Ascending aorta (tissue), 2 donors: Measurements from ENCODE around the gene C17orf50. TPM values are rescaled to one million over a fixed set of nuclear protein-coding genes. Genes with fewer than 3 reads are reported as not detected.
A peak's percentile ranks its signal among the peaks of the same experiment; 100 is the strongest.

Experiments used
- DNase-seq, 2 donors: peaks; one replicate each; pipeline ENCODE4 v3.0.0-alpha.2; 2019; ENCODE audit warnings: low spot score in 2 of 2
- H3K27ac ChIP-seq, 2 donors: fragments of 200-600 bp; sonication (generic); one replicate each; pipeline ENCODE4 v1.5.1; 2016 to 2017; ENCODE audit warnings: mild to moderate bottlenecking in 1 of 2
- H3K27me3 ChIP-seq: fragments of 200-600 bp; sonication (generic); one replicate; pipeline ENCODE4 v1.5.1; 2017
- H3K36me3 ChIP-seq, 2 donors: fragments of 200-600 bp; sonication (generic); one replicate each; pipeline ENCODE4 v1.5.1; 2016
- H3K4me1 ChIP-seq, 2 donors: fragments of 200-600 bp; sonication (generic); one replicate each; pipeline ENCODE4 v1.5.1; 2016 to 2017; ENCODE audit warnings: mild to moderate bottlenecking in 1 of 2
- H3K4me3 ChIP-seq, 2 donors: fragments of 200-600 bp; sonication (generic); one replicate each; pipeline ENCODE4 v1.5.1; 2016 to 2017; ENCODE audit warnings: mild to moderate bottlenecking in 1 of 2
- H3K9me3 ChIP-seq, 2 donors: fragments of 200-600 bp; sonication (generic); one replicate each; pipeline ENCODE4 v1.5.1; 2016
- CTCF ChIP-seq, 3 experiments: fragments of 200-600 bp in 2 of 3; fragments of 450-650 bp in 1 of 3; sonication (generic) in 2 of 3; IDR thresholded peaks; one replicate each; pipeline ENCODE4 v1.5.1; 2016 to 2019; ENCODE audit warnings: antibody characterized with exemption in 3 of 3, mild to moderate bottlenecking in 1 of 3, moderate library complexity in 1 of 3
- intact Hi-C: fragments of 100-400 bp; cut with DNase I; formaldehyde crosslinking; loops from one replicate; pipeline ENCODE4 v1.15.1; 2023
- total RNA-seq: library from RNA; depleted of rRNA; stranded (reverse); fragments of >200 nt; gene quantifications from one replicate; pipeline ENCODE4 v1.1.0, GENCODE V29; 2016

C17orf50 gene
- total RNA-seq, 1 donor from 2014 or later: not detected

DNA sequence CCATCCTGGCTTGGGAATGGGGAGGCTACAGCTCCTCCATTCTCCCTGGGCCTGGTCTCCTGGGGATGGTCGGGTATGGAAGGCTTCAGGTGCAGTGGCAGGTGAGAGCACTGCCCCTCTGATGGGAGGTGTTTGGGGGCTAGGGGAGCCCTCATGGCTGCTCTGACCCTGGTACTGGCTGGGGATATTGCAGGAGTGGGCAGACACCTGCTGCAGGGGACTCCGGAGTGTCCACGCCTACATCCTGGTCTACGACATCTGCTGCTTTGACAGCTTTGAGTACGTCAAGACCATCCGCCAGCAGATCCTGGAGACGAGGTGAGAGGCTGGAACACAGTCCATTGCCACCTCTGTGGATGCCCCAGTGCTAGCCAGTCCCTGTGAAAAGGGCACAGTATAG lies 20.5 kb upstream of the C17orf50 start:
- no peak for DNase-seq
- peaks cover 18% of the 10 kb centered on the region for H3K27me3 ChIP-seq

DNA sequence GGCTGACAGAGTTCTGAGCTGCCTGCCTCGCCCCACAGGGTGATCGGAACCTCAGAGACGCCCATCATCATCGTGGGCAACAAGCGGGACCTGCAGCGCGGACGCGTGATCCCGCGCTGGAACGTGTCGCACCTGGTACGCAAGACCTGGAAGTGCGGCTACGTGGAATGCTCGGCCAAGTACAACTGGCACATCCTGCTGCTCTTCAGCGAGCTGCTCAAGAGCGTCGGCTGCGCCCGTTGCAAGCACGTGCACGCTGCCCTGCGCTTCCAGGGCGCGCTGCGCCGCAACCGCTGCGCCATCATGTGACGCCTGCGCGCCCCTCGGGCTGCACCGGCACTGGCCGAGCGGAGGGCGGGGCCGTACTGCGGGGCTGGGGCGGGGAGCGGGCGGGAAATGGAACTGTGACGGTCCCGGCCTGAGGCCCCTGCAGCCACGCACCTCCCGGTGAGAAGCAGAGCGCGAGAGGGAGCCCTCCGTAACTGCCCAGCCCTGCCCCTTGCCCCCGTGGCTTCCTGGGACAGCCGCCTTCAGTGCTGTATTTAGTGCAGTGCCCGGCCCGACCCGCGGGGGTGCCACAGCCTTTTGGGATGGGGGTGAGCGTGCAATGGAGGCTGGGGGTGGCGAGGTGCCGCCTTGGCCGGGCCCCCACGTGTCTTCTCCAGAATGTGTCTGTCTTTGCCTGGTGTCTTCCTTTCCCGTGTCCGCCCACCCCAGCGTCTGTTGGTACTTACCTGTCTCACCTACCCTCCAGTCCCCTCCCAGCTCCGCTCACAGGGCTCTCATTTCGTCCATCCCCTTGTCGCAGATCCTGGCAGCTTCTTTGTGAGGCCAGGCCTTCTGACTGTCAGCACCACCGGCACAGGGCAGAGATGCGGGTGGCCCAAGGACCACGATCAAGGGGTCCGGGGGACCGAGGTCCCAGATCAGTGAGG lies 19.4 kb upstream of the C17orf50 start:
- Histone ChIP-seq H3K4me1 (peaks cover 2 to 4% of the 10 kb centered on the region in 2 donors), H3K4me3 (peak overlapping the region; percentile 12 to 52), H3K36me3 (no peaks in the 10 kb centered on the region), H3K9me3 (no peaks in the 10 kb centered on the region), H3K27me3 (peaks cover 18% of the 10 kb centered on the region), H3K27ac (no peak overlapping the region)
- no peak for TF ChIP-seq CTCF (IDR thresholded peaks at IDR 0.05)
- intact Hi-C loops: no loop called here
- DNase-seq: no peak

More for the DNA sequence above, 20.5 kb upstream of the C17orf50 start:
- H3K4me1 ChIP-seq: peaks cover 2 to 4% of the 10 kb centered on the region in 2 donors
- no peak overlapping the region for H3K4me3 ChIP-seq
- intact Hi-C loops: no loop called here
- no peak for TF ChIP-seq CTCF (IDR thresholded peaks at IDR 0.05)
- H3K9me3 ChIP-seq: no peaks in the 10 kb centered on the region
- H3K27ac ChIP-seq: no peak overlapping the region
- H3K36me3 ChIP-seq: no peaks in the 10 kb centered on the region

DNA sequence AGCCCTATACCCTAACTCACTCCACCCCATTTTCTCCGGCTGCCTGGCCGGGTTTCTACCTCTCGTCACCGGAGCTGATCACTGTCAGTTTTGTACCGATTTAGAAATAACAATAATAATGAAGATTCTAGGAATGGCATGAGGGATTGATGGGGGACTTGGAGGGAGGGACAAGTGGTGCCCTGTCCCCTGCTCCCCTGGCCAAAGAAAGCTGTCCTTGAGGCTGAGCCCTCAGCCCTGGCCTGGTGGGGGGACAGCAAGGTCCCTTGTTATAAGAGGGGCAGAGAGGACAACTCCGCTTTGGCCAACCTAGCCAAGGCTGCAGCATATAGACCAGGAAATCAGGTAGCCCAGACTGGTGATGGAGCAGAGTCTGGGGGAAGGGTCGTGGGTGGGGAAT lies 18.2 kb upstream of the C17orf50 start:
- Histone ChIP-seq H3K27ac (no peak overlapping the region), H3K27me3 (peaks cover 18% of the 10 kb centered on the region), H3K4me3 (no peak overlapping the region), H3K4me1 (peaks cover 2 to 4% of the 10 kb centered on the region in 2 donors), H3K9me3 (no peaks in the 10 kb centered on the region), H3K36me3 (no peaks in the 10 kb centered on the region)
- TF ChIP-seq CTCF (IDR thresholded peaks at IDR 0.05): no peak
- intact Hi-C loops: no loop called here
- no peak for DNase-seq

GRCh38 chr17:35742896-35743477 lies 17.7 kb upstream of the C17orf50 start:
- Histone ChIP-seq H3K36me3 (no peaks in the 10 kb centered on the region), H3K4me3 (no peak overlapping the region), H3K27ac (no peak overlapping the region), H3K4me1 (peaks cover 2 to 4% of the 10 kb centered on the region in 2 donors), H3K9me3 (no peaks in the 10 kb centered on the region), H3K27me3 (peaks cover 18% of the 10 kb centered on the region)
- intact Hi-C loops: no loop called here
- no peak for TF ChIP-seq CTCF (IDR thresholded peaks at IDR 0.05)
- DNase-seq: no peak

- no peaks in the 10 kb centered on the region for H3K9me3 ChIP-seq
- no peak for DNase-seq
- H3K27ac ChIP-seq: no peak overlapping the region
- peaks cover 18% of the 10 kb centered on the region for H3K27me3 ChIP-seq
- H3K36me3 ChIP-seq: no peaks in the 10 kb centered on the region
- intact Hi-C loops: no loop called here
- no peak for TF ChIP-seq CTCF (IDR thresholded peaks at IDR 0.05)
- peaks cover 2 to 4% of the 10 kb centered on the region in 2 donors for H3K4me1 ChIP-seq
- H3K4me3 ChIP-seq: no peak overlapping the region
Measured at GRCh38 chr17:35743626-35744328, 16.9 kb upstream of the C17orf50 start.
